ENCODE data around the gene FJX1. TPM values are rescaled to one million over a fixed set of nuclear protein-coding genes. Genes with fewer than 3 reads are reported as not detected.

The FJX1 gene
- total and polyA plus RNA-seq, 9 donors = 5.5 to 40.2 (median 8.1) TPM

Other genes starting within 250 kb of the FJX1 start
- gene SLC1A2, start 198.9 kb upstream of the FJX1 start, total RNA-seq = under 1 TPM; 0.10 to 0.80 (median 0.20) TPM
- gene SLC1A2, start 198.9 kb upstream of the FJX1 start, polyA plus RNA-seq = under 1 TPM; 0.02 to 0.15 TPM
- gene PAMR1, start 92.8 kb upstream of the FJX1 start, total RNA-seq = 1 to 10 TPM in 5 of 7 donors, under 1 TPM in 2; 0.25 to 7.0 (median 3.6) TPM
- 10 to 100 TPM in 1 of 2 donors, 1 to 10 TPM in 1; 1.2 to 25.8 TPM for gene PAMR1, start 92.8 kb upstream of the FJX1 start, polyA plus RNA-seq
- 10 to 100 TPM; 13.0 to 54.6 (median 45.7) TPM for gene TRIM44, start 44.3 kb downstream of the FJX1 start, total RNA-seq
- gene TRIM44, start 44.3 kb downstream of the FJX1 start, polyA plus RNA-seq = 10 to 100 TPM in 1 of 2 donors, 1 to 10 TPM in 1; 9.9 to 50.0 TPM

Measured in ovary (tissue), 9 donors.